ENCODE data around the gene DDR1.

DDR1 gene

DNA sequence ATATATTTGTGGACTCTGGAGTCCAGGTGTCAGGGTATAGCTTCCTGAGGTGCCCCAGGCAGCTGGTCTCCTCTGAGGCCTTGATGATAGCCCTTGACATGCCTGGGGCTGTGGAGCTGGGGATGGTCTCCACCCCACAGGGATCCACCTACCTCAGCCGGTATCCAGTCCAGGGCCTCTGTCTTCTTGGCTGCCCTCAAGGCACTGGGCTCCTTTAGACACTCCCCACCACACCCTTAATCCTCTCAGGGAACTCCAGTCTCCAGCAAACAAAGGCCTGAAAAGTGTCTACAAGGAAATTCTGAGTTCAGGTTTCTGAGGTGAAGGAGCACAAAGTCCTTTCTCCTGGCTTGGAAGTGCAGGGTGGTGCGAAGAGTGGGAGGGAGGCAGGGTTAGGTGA, 44.6 kb upstream of the DDR1 start:
- FAIRE-seq (no peak), DNase-seq (ENCODE audit: insufficient read length, low spot score) (no peak)
- TF ChIP-seq, protein P1, sequence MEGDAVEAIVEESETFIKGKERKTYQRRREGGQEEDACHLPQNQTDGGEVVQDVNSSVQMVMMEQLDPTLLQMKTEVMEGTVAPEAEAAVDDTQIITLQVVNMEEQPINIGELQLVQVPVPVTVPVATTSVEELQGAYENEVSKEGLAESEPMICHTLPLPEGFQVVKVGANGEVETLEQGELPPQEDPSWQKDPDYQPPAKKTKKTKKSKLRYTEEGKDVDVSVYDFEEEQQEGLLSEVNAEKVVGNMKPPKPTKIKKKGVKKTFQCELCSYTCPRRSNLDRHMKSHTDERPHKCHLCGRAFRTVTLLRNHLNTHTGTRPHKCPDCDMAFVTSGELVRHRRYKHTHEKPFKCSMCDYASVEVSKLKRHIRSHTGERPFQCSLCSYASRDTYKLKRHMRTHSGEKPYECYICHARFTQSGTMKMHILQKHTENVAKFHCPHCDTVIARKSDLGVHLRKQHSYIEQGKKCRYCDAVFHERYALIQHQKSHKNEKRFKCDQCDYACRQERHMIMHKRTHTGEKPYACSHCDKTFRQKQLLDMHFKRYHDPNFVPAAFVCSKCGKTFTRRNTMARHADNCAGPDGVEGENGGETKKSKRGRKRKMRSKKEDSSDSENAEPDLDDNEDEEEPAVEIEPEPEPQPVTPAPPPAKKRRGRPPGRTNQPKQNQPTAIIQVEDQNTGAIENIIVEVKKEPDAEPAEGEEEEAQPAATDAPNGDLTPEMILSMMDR (IDR thresholded peaks at IDR 0.05; ENCODE audit: insufficient read depth, missing control alignments): no peak

DNA sequence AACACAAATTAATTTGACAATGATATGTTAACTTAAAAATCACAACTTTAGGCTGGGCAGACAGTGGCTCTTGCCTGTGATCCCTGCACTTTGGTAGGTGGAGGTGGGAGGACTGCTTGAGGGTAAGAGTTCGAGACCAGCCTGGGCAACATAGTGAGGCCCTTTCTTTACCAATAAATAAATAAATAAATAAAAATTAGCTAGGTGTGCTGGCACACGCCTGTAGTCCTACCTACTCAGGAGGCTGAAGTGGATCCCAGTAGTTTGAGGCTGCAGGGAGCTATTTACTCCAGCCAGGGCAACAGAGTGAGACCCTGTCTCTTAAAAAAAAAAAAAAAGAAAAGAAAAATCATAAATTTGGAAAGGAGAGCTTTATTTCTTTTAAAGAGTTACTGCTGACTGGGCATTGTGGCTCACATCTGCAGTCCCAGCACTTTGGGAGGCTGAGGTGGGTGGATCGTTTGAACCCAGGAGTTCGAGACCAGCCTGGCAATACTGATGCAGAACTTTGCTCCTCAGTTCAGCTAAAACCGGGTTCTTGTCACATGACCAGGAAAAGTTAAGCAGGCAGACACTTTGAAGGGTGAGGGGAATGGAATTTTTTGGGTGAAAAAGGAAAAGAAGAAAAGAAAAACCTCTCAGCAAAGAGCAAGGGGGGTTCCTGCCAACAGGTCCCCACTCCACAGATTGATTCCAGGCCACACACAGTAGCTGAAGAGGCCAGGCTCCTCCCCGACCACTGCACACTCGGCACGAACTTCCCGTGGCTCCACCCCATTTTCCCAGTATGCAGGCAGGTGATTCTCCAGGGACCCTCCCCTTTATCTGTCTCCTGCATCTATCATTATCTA, 44.0 kb upstream of the DDR1 start:
- FAIRE-seq (no peak), DNase-seq (ENCODE audit: insufficient read length, low spot score) (no peak)
- TF ChIP-seq, protein P1 (IDR thresholded peaks at IDR 0.05; ENCODE audit: insufficient read depth, missing control alignments): no peak

DNA sequence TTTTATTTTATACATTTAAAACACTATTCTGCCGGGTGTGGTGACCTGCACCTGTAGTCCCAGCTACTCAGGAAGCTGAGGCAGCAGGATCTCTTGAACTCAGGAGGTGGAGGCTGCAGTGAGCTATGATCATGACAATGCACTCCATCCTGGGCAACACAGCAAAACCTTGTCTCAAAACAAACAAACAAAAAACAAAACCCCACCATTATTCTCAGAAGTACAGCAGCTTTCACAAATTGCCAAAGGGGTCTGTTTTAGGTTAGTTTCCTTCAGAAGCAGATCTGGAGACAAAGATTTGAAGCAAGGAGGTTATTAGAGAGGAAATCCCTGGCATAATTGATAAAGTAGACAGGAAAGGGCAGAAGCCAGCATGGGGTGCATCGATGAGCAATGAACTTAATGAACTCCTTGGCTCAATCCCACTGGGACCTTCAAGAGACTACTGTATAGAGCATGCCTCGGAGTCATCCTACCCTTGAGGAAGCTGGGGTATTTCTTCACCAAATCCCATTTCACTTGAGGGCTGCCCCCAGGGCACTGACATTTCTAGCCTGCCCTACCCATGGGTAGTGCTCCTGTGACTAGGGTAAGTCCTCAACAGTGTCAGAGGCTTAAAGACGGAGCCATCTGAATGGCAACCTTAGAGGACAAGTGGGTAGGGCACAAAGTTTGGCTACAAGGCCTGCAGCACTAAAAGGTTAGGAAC, 43.2 kb upstream of the DDR1 start:
- DNase-seq (ENCODE audit: insufficient read length, low spot score) (no peak), FAIRE-seq (no peak)
- TF ChIP-seq, protein P1 (IDR thresholded peaks at IDR 0.05; ENCODE audit: insufficient read depth, missing control alignments): no peak

DNA sequence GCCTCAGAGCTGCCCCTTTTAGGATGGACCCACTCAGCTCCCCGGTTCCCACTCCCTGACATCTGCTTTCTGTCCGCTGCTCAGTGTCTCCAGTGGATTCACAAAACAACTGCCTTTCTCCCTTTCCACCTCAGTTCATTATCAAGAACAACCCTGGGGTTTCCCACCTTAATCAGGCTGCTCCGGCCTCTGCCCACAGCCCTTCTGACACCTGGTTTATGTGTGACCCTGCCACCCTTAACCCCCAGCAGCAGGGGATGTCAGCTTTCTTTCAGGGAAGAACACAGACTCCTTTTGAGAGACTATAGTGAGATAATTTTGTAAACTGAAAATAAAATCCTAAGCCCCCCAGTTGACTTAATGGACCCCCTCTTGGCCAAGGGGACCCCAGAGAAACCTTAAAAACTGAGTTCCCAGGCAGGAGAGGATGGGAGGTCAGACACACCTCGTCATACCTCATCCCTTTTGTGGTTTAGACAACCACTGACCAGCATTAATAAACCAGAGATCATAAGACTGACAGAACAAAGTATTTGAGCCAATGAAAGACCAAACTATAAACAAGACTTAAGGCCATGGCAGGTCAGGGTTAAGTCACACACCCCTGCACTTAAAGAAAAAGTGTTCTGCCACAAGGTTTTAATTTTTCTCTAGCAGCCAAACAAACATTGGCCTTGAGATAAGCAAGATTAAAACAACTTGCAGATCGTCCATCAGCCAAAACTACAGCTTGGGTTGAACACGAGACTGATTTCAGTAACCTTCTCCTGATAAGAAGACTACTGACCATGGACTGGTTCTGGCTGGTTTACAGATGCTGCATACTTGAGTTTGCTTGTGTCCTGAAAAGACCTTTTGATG, 42.4 kb upstream of the DDR1 start:
- TF ChIP-seq, protein P1 (IDR thresholded peaks at IDR 0.05; ENCODE audit: insufficient read depth, missing control alignments): no peak
- DNase-seq (ENCODE audit: insufficient read length, low spot score): no peak
- FAIRE-seq: no peak

DNA sequence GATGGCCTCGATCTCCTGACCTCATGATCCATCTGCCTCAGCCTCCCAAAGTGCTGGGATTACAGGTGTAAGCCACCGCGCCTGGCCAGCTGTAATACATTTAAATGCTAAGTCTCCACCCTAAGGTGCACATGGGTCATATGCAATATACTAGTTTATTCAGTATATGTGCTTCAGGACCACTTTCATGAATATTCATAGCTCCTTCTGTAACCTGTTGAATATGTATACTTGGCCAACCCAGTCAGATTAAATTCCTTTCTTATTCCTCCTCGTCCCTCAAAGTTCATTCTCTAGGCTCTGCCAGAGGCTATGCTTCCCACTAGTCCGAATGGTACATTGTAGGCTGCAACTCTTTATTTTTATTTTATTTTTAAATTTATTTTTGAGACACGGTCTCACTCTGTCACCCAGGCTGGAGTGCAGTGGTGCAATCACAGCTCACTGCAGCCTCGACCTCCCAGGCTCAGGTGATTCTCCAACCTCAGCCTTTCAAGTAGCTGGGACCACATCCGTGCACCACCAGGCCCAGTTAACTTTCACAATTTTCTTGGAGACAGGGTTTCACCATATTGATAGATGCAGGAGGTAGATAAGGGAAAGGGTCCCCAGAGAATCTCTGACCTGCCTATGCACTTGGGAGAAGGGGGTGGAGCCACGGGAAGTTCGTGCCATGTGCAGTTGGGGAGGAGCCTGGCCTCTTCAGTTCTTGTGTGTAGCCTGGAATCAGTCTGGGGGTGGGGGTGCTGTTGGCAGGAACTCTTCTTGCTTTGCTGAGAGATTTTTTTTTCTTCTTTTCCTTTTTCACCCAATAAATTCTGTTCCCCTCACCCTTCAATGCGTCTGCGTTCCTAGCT, 41.3 kb upstream of the DDR1 start:
- DNase-seq (ENCODE audit: insufficient read length, low spot score): no peak
- no peak for FAIRE-seq
- TF ChIP-seq, protein P1 (IDR thresholded peaks at IDR 0.05; ENCODE audit: insufficient read depth, missing control alignments): no peak

DNA sequence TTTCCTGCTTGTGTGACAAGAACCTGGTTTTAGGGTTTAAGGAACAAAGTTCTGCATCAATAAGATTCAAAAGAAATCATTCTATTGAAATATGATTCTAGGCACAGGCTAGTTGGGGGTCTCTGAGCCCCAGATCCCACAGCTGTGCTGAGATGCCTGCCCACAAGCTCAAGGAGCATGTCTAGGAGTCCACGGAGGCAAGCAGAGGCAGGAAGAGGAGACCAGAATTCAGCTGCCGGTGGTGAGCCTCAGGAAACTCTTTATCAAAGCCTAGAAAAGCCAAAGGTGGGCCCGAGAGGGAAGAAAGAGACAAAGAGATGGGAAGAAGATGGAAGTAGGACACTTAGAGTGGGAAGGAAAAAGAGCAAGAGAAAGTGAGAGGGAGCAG, 40.7 kb upstream of the DDR1 start:
- FAIRE-seq: no peak
- TF ChIP-seq, protein P1 (IDR thresholded peaks at IDR 0.05; ENCODE audit: insufficient read depth, missing control alignments): no peak
- DNase-seq (ENCODE audit: insufficient read length, low spot score): no peak

All from D721Med (cell line).